ENCODE measurements around the gene FLYWCH2.
"Not testable (repeated sequence)": the region's sequence is repeated elsewhere in the genome, so short reads cannot be mapped to it uniquely, and the experiment has no call there.

- TF ChIP-seq, protein P1, sequence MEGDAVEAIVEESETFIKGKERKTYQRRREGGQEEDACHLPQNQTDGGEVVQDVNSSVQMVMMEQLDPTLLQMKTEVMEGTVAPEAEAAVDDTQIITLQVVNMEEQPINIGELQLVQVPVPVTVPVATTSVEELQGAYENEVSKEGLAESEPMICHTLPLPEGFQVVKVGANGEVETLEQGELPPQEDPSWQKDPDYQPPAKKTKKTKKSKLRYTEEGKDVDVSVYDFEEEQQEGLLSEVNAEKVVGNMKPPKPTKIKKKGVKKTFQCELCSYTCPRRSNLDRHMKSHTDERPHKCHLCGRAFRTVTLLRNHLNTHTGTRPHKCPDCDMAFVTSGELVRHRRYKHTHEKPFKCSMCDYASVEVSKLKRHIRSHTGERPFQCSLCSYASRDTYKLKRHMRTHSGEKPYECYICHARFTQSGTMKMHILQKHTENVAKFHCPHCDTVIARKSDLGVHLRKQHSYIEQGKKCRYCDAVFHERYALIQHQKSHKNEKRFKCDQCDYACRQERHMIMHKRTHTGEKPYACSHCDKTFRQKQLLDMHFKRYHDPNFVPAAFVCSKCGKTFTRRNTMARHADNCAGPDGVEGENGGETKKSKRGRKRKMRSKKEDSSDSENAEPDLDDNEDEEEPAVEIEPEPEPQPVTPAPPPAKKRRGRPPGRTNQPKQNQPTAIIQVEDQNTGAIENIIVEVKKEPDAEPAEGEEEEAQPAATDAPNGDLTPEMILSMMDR (IDR thresholded peaks at IDR 0.05): not testable (repeated sequence)
- not testable (repeated sequence) for TF ChIP-seq POLR2A (IDR thresholded peaks at IDR 0.05)
Observed at GRCh38 chr16:2931231-2931914, 48.4 kb downstream of the FLYWCH2 start.
